IMR-90 (cell line): ENCODE data around the gene MED6. TPM values are rescaled to one million over a fixed set of nuclear protein-coding genes. Genes with fewer than 3 reads are reported as not detected.

Experiments
- ATAC-seq: fragments of 200-7000 bp; cut with Tn5 transposase; 2 replicates; pipeline ENCODE4 v1.9.1; 2020; ENCODE audit warnings: low read depth, mild to moderate bottlenecking, moderate library complexity
- BruUV-seq: library from RNA; stranded (reverse); fragments of 400-500 nt; replicated peaks from 2 replicates; lab custom pipeline; 2021; lab: Mats Ljungman, UMichigan
- CTCF ChIA-PET: fragments of 300-600 bp; formaldehyde crosslinking; extraction: SDS; loops from one replicate; lab custom pipeline; 2021; ENCODE audit warnings: antibody characterized with exemption; lab: Yijun Ruan, JAX
- POLR2A ChIA-PET: fragments of 300-600 bp; sonication (Branson Sonifier 250); formaldehyde crosslinking; loops from one replicate; lab custom pipeline; 2022; ENCODE audit warnings: antibody characterized with exemption; ENCODE audit not compliant: unreplicated experiment; lab: Charles Lee
- DNase-seq: peaks from one replicate; pipeline ENCODE4 v3.0.0; 2013
- H2AFZ ChIP-seq: replicated peaks from 2 replicates; pipeline ENCODE3; 2013; ENCODE audit warnings: low read length, mild to moderate bottlenecking; ENCODE audit not compliant: poor library complexity
- H2AK5ac ChIP-seq: 2 replicates; pipeline ENCODE4 v1.6.1; 2013; ENCODE audit warnings: low read depth, low read length, inconsistent platforms
- H2AK9ac ChIP-seq: replicated peaks from 2 replicates; pipeline ENCODE3; 2013; ENCODE audit warnings: mild to moderate bottlenecking, low read depth, low read length, moderate library complexity; ENCODE audit not compliant: poor library complexity
- H2BK120ac ChIP-seq: 2 replicates; pipeline ENCODE4 v1.6.1; 2013; ENCODE audit warnings: low read depth, low read length, inconsistent platforms
- H2BK15ac ChIP-seq: 3 replicates; pipeline ENCODE4 v1.6.1; 2013; ENCODE audit warnings: low read depth, low read length, inconsistent platforms
- H2BK20ac ChIP-seq: 2 replicates; pipeline ENCODE4 v1.6.1; 2013; ENCODE audit warnings: low read depth, mild to moderate bottlenecking, inconsistent platforms, low read length, moderate library complexity
- H2BK5ac ChIP-seq: 2 replicates; pipeline ENCODE4 v1.6.1; 2013; ENCODE audit warnings: mild to moderate bottlenecking, low read depth, low read length, inconsistent platforms; ENCODE audit not compliant: poor library complexity, severe bottlenecking
- H3K14ac ChIP-seq: replicated peaks from 2 replicates; pipeline ENCODE4 v1.6.1; 2013; ENCODE audit warnings: low read depth, low read length, inconsistent platforms
- H3K18ac ChIP-seq: 2 replicates; pipeline ENCODE4 v1.6.1; 2013; ENCODE audit warnings: low read depth, low read length, control low read depth
- H3K23ac ChIP-seq: 2 replicates; pipeline ENCODE4 v1.6.1; 2013; ENCODE audit warnings: low read depth, low read length, inconsistent platforms
- H3K27ac ChIP-seq: 2 replicates; pipeline ENCODE4 v1.5.1; 2013; ENCODE audit warnings: mild to moderate bottlenecking, control low read depth, low read length; ENCODE audit not compliant: insufficient read depth
- H3K27me3 ChIP-seq: 2 replicates; pipeline ENCODE4 v1.6.1; 2013; ENCODE audit warnings: low read length; ENCODE audit not compliant: control insufficient read depth, insufficient read depth
- H3K36me3 ChIP-seq: 2 replicates; pipeline ENCODE4 v1.6.1; 2013; ENCODE audit warnings: low read length, mixed read lengths; ENCODE audit not compliant: control insufficient read depth, insufficient read depth
- H3K4ac ChIP-seq: 2 replicates; pipeline ENCODE4 v1.6.1; 2013; ENCODE audit warnings: low read depth, low read length, inconsistent platforms
- H3K4me1 ChIP-seq: 2 replicates; pipeline ENCODE4 v1.6.1; 2013; ENCODE audit warnings: low read length, mixed read lengths; ENCODE audit not compliant: control insufficient read depth, insufficient read depth
- H3K4me2 ChIP-seq: 2 replicates; pipeline ENCODE4 v1.6.1; 2013; ENCODE audit warnings: low read depth, mild to moderate bottlenecking, control low read depth, low read length, moderate library complexity
- H3K4me3 ChIP-seq: 2 replicates; pipeline ENCODE4 v1.5.1; 2013; ENCODE audit warnings: low read depth, mild to moderate bottlenecking, control low read depth, low read length, moderate library complexity; ENCODE audit not compliant: insufficient read depth
- H3K56ac ChIP-seq: 2 replicates; pipeline ENCODE4 v1.6.1; 2013; ENCODE audit warnings: low read length, inconsistent platforms; ENCODE audit not compliant: insufficient read depth; ENCODE audit errors: extremely low read depth
- H3K79me1 ChIP-seq, 2 experiments: 2 replicates each; pipeline ENCODE4 v1.6.1; 2013; ENCODE audit warnings: low read length in 2 of 2, inconsistent platforms in 1 of 2, low read depth in 1 of 2
- H3K9ac ChIP-seq: 2 replicates; pipeline ENCODE4 v1.6.1; 2013; ENCODE audit warnings: low read depth, low read length, control low read depth
- H3K9me1 ChIP-seq: 2 replicates; pipeline ENCODE4 v1.6.1; 2013; ENCODE audit warnings: low read length, inconsistent platforms; ENCODE audit not compliant: insufficient read depth
- H3K9me3 ChIP-seq: 2 replicates; pipeline ENCODE4 v1.6.1; 2013; ENCODE audit warnings: low read length; ENCODE audit not compliant: control insufficient read depth, insufficient read depth
- H4K20me1 ChIP-seq: 2 replicates; pipeline ENCODE4 v1.6.1; 2013; ENCODE audit warnings: low read length, inconsistent platforms; ENCODE audit not compliant: insufficient read depth
- H4K5ac ChIP-seq: 2 replicates; pipeline ENCODE4 v1.6.1; 2013; ENCODE audit warnings: mild to moderate bottlenecking, low read depth, low read length, control low read depth
- H4K8ac ChIP-seq, 2 experiments: 2 replicates each; pipeline ENCODE4 v1.6.1; 2013; ENCODE audit warnings: low read depth in 2 of 2, low read length in 2 of 2, control low read depth in 1 of 2, inconsistent platforms in 1 of 2
- H4K91ac ChIP-seq: 2 replicates; pipeline ENCODE4 v1.6.1; 2013; ENCODE audit warnings: low read depth, low read length, inconsistent platforms; ENCODE audit not compliant: insufficient read depth
- BHLHE40 ChIP-seq: fragments of 150-350 bp; IDR thresholded peaks from 2 replicates; pipeline ENCODE4 v1.6.1; 2016; ENCODE audit warnings: mild to moderate bottlenecking, low read depth, low read length
- CHD1 ChIP-seq: IDR thresholded peaks from 2 replicates; pipeline ENCODE4 v1.6.1; 2012; ENCODE audit warnings: low read depth, low read length, improper control_type of control experiment
- FOS ChIP-seq: fragments of 150-350 bp; IDR thresholded peaks from 2 replicates; pipeline ENCODE4 v1.6.1; 2016; ENCODE audit warnings: low read depth, low read length
- MAFK ChIP-seq: IDR thresholded peaks from 2 replicates; pipeline ENCODE4 v1.6.1; 2012; ENCODE audit warnings: low read depth, low read length, improper control_type of control experiment
- MAZ ChIP-seq: IDR thresholded peaks from 2 replicates; pipeline ENCODE4 v1.6.1; 2012; ENCODE audit warnings: low read depth, mild to moderate bottlenecking, low read length, improper control_type of control experiment, moderate library complexity, borderline replicate concordance
- MXI1 ChIP-seq: IDR thresholded peaks from 2 replicates; pipeline ENCODE4 v1.6.1; 2012; ENCODE audit warnings: low read depth, mild to moderate bottlenecking, low read length, moderate library complexity, borderline replicate concordance
- NFE2L2 ChIP-seq: fragments of 150-350 bp; IDR thresholded peaks from 2 replicates; pipeline ENCODE4 v1.6.1; 2016; ENCODE audit warnings: low read depth, mild to moderate bottlenecking, low read length
- RAD21 ChIP-seq: IDR thresholded peaks from 2 replicates; pipeline ENCODE4 v1.6.1; 2012; ENCODE audit warnings: low read length, improper control_type of control experiment
- RCOR1 ChIP-seq: IDR thresholded peaks from 2 replicates; pipeline ENCODE4 v1.6.1; 2012; ENCODE audit warnings: mild to moderate bottlenecking, low read length, improper control_type of control experiment; ENCODE audit not compliant: insufficient replicate concordance
- SMC3 ChIP-seq: fragments of 150-350 bp; IDR thresholded peaks from 2 replicates; pipeline ENCODE4 v1.6.1; 2016; ENCODE audit warnings: low read depth, mild to moderate bottlenecking, antibody characterized with exemption, low read length, moderate library complexity
- WGBS, 2 experiments: methylation state at CpG; one replicate each; pipeline versions ENCODE4 v1.1.5 to v1.1.7; 2013; ENCODE audit warnings: missing lambda C conversion rate in 2 of 2; ENCODE audit not compliant: insufficient read length in 1 of 2; ENCODE audit errors: extremely low coverage in 2 of 2; 5-methylcytosine and 5-hydroxymethylcytosine counted together
- dilution Hi-C: fragments of 300-500 bp; cut with HindIII; formaldehyde crosslinking; loops from one replicate; pipeline ENCODE4 v1.14.3; 2018; ENCODE audit warnings: low sequenced_read_pairs; ENCODE audit not compliant: unreplicated experiment
- in situ Hi-C: fragments of 300-500 bp; cut with MboI; formaldehyde crosslinking; loops from 3 replicates; pipeline ENCODE4 v1.14.3; 2019; ENCODE audit warnings: low sequenced_read_pairs, inconsistent platforms, mixed read lengths
- intact Hi-C: fragments of 100-400 bp; cut with micrococcal nuclease; formaldehyde crosslinking; loops from 2 replicates; pipeline ENCODE4 v1.10.0; 2022
- polyA plus RNA-seq, 3 experiments: library from polyadenylated mRNA; depleted of rRNA; stranded (reverse); fragments of >200 nt; gene quantifications; 2 replicates each; pipeline ENCODE4 v1.2.3, GENCODE V29; 2012; ENCODE audit warnings: low replicate concordance in 1 of 3
- total RNA-seq: library from RNA; depleted of rRNA; stranded (reverse); fragments of >200 nt; gene quantifications from 2 replicates; pipeline ENCODE4 v1.2.3, GENCODE V29; 2012
- TF ChIP-seq, protein P1 (sequence below): fragments of 150-350 bp; IDR thresholded peaks from 2 replicates; pipeline ENCODE4 v1.6.1; 2016; ENCODE audit warnings: low read depth, mild to moderate bottlenecking, low read length, moderate library complexity, borderline replicate concordance

The MED6 gene
- total and polyA plus RNA-seq, 2 of the 4 experiments (the other 2 are of a cell fraction): 24.3 to 31.5 TPM

DNA sequence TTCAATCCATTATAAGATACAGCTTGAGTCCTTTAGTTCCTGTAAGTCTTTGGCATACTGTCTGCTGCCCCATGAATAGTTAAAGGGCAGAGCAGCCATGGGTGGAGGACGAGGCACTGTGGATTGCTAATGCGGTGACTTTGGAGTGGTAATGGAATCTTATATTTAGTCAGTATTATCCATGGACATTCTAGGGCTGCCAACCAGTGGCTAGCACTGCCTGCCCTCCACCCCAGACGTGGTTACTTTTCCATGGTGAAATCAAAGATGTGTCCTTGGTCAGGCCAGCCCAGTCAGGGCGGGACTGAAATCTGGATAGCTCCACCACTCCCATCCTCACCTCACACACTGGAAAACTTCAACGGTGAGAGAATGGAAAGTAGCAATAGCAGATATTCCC, 43.5 kb upstream of the MED6 start:
- no peak overlapping the region for H2AK9ac ChIP-seq
- peaks cover 3% of the 10 kb centered on the region; the same call in 1 of the 2 replicates for H3K9me1 ChIP-seq
- no peak overlapping the region for H4K8ac ChIP-seq
- no peak overlapping the region for H2BK120ac ChIP-seq
- H3K36me3 ChIP-seq: no peaks in the 10 kb centered on the region
- H3K23ac ChIP-seq: no peak overlapping the region
- no peak overlapping the region for H2BK15ac ChIP-seq
- peaks cover 49% of the 10 kb centered on the region for H3K27me3 ChIP-seq
- H3K4me2 ChIP-seq: no peak overlapping the region
- DNase-seq (no peak), ATAC-seq (no peak)
- H3K27ac ChIP-seq: no peak overlapping the region
- H2AFZ ChIP-seq: no peak overlapping the region
- no peaks in the 10 kb centered on the region for H3K79me1 ChIP-seq
- in situ Hi-C loops: no loop called here
- no TSS peak for BruUV-seq
- intact Hi-C loops: no loop called here
- H3K4me1 ChIP-seq: no peaks in the 10 kb centered on the region; the same call in 1 of the 2 replicates
- H3K56ac ChIP-seq: no peak overlapping the region
- H4K20me1 ChIP-seq: no peaks in the 10 kb centered on the region
- no peak overlapping the region for H2BK5ac ChIP-seq
- no peak overlapping the region for H3K4me3 ChIP-seq
- H3K18ac ChIP-seq: no peak overlapping the region
- no peak overlapping the region for H4K91ac ChIP-seq
- H3K14ac ChIP-seq: no peak overlapping the region
- no peak overlapping the region for H4K5ac ChIP-seq
- H2AK5ac ChIP-seq: no peak overlapping the region
- no peak overlapping the region for H2BK20ac ChIP-seq
- no peaks in the 10 kb centered on the region for H3K9me3 ChIP-seq
- 50% methylated on average over 2 of the region's 5 CpGs; no CpG with 5 or more reads in 1 of the 2 experiments for WGBS, 2 experiments
- ChIA-PET POLR2A (no interaction called here), CTCF (no interaction called here)
- dilution Hi-C loops: no loop called here
- TF ChIP-seq RAD21 (no peak), MXI1 (no peak), MAFK (no peak), CHD1 (no peak), MAZ (no peak), NFE2L2 (no peak), BHLHE40 (no peak), SMC3 (no peak), RCOR1 (no peak), FOS (no peak)
- TF ChIP-seq, protein P1, sequence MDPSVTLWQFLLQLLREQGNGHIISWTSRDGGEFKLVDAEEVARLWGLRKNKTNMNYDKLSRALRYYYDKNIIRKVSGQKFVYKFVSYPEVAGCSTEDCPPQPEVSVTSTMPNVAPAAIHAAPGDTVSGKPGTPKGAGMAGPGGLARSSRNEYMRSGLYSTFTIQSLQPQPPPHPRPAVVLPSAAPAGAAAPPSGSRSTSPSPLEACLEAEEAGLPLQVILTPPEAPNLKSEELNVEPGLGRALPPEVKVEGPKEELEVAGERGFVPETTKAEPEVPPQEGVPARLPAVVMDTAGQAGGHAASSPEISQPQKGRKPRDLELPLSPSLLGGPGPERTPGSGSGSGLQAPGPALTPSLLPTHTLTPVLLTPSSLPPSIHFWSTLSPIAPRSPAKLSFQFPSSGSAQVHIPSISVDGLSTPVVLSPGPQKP: no peak
- no peak overlapping the region for H3K4ac ChIP-seq
- H3K9ac ChIP-seq: no peak overlapping the region
